Activated naive CD4-positive, alpha-beta T cell treated with anti-CD3 and anti-CD28 coated beads, Interleukin-2, amount 50 U/mL, for 72 hours (primary cell): ENCODE results near the gene TP53RK. TPM values are rescaled to one million over a fixed set of nuclear protein-coding genes. Genes with fewer than 3 reads are reported as not detected.

ENCODE experiments used
- ATAC-seq, 2 donors: fragments of 150-1000 bp; cut with Tn5 transposase; 2 replicates each; pipeline ENCODE4 v1.10.0; 2021; ENCODE audit warnings: mild to moderate bottlenecking in 2 of 2, moderate library complexity in 2 of 2
- DNase-seq, 2 donors: peaks; one replicate each; pipeline ENCODE4 v3.0.0; 2021 to 2022; ENCODE audit warnings: low spot score in 2 of 2
- H3K27ac Mint-ChIP-seq, 2 donors: one replicate each; pipeline ENCODE4 v1.8.0; 2022; ENCODE audit warnings: mild to moderate bottlenecking in 2 of 2, mixed read lengths in 2 of 2
- H3K36me3 Mint-ChIP-seq, 2 donors: one replicate each; pipeline ENCODE4 v1.8.0; 2022; ENCODE audit warnings: mixed read lengths in 2 of 2
- H3K9me3 Mint-ChIP-seq, 2 donors: one replicate each; pipeline ENCODE4 v1.8.0; 2022; ENCODE audit warnings: mixed read lengths in 2 of 2
- total RNA-seq, 2 donors: library from RNA; stranded (reverse); gene quantifications; one replicate each; pipeline ENCODE4 v1.2.3, GENCODE V29; 2022

TP53RK gene
- total RNA-seq, 2 donors from 2014 or later = 7.1 to 10.7 TPM

DNA sequence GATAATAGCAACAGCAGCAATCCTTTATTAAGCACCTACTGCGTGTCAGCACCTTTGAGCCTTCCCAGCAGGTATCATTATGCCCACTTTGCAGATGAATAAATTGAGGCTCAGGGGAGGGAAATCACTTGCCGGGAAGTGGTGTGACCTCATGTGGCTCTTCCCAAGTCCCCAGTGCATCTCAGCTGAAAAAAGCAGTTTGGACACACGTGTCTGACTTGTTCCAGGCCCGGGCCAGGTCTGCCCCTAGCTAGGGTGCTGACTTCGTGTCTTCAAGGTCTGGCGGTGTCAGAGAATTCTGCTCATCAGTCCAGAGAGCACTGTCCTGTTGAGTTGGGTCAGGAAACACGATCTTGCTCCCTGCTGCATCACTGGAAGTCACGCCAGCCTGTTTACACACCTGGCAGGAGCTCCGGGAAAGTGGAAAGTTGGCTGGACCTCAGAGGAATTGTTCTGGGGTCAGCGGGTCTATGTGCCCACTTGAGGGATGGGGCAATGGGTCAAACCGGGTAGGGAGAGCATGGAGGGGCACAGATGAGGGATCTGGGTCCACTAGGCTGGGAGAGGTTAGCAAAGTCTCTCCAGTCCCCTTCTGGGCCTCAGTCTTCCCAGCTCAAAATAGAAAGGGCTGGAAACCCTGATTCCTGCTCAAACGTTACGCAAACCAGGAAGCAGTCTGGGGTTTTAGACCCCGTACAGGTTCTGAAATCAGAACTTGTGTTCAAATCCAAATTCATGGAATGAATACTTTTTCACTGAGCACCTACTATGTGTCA lies 48.5 kb downstream of the TP53RK start:
- no peak overlapping the region for H3K27ac Mint-ChIP-seq
- ATAC-seq = no peak
- no peaks in the 10 kb centered on the region for H3K9me3 Mint-ChIP-seq
- no peaks in the 10 kb centered on the region for H3K36me3 Mint-ChIP-seq
- DNase-seq = no peak

DNA sequence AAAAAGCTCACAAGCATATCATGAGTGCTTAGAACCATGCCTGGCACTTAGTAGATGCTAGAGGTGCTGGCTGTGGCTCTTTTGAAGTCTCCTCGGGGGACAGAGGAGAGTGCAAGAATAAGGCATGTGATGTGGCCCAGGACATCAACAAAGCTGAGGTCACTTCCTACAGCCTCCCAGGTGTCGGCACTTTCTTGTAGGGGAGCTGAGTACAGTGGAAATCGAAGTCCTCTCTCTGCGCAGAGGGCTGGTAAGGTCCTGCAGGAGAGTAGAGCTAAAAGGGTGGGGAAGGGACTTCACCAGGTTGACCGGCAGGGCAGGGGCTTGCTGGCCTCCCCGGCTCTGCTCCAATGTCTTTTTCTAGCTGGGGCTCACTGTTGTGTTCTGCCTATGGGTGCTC lies 49.2 kb downstream of the TP53RK start:
- no peak for ATAC-seq
- peaks cover 0 to under 1% of the 10 kb centered on the region in 2 donors for H3K9me3 Mint-ChIP-seq
- H3K36me3 Mint-ChIP-seq = no peaks in the 10 kb centered on the region
- no peak for DNase-seq
- H3K27ac Mint-ChIP-seq = no peak overlapping the region

DNA sequence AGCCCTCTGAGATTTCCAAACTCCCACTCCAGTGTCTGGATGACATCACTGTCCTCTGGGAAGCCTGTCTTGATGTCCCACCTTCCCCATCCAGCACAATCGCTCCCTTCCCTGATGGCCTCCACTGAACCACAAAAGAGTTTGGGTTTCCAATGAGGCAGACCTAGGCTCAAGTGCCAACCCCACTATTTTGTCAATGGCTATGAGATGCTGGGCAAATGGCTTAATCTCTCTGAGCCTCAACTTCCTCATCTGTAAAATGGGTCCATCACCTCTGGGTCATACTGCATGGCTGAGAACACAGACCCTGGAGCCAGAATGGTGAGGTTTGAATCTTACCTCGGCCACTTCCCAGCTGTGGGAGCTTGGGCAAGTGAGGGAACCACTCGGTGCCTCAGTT lies 49.7 kb downstream of the TP53RK start:
- Mint-ChIP-seq H3K27ac (no peak overlapping the region), H3K36me3 (no peaks in the 10 kb centered on the region), H3K9me3 (peaks cover 0 to 4% of the 10 kb centered on the region in 2 donors)
- DNase-seq = no peak
- no peak for ATAC-seq

DNA sequence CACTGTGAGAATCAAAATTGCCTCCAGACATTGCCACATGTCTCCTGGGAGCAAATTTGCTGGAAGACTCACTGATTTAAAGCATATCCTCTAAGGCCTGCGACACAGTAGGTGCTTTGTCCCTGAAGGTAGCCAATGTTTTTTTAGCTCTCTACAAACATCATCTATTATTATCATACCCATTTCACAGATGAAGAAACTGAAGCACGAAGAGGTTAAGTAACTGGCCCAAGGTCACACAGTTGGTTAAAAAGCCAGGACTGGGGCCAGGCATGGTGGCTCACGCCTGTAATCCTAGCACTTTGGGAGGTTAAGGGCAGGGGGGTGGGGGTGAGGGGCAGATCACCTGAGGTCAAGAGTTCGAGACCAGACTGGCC lies 50.4 kb downstream of the TP53RK start:
- DNase-seq (no peak), ATAC-seq (no peak)
- Mint-ChIP-seq H3K27ac (no peak overlapping the region), H3K36me3 (no peaks in the 10 kb centered on the region), H3K9me3 (peaks cover 0 to 4% of the 10 kb centered on the region in 2 donors)

DNA sequence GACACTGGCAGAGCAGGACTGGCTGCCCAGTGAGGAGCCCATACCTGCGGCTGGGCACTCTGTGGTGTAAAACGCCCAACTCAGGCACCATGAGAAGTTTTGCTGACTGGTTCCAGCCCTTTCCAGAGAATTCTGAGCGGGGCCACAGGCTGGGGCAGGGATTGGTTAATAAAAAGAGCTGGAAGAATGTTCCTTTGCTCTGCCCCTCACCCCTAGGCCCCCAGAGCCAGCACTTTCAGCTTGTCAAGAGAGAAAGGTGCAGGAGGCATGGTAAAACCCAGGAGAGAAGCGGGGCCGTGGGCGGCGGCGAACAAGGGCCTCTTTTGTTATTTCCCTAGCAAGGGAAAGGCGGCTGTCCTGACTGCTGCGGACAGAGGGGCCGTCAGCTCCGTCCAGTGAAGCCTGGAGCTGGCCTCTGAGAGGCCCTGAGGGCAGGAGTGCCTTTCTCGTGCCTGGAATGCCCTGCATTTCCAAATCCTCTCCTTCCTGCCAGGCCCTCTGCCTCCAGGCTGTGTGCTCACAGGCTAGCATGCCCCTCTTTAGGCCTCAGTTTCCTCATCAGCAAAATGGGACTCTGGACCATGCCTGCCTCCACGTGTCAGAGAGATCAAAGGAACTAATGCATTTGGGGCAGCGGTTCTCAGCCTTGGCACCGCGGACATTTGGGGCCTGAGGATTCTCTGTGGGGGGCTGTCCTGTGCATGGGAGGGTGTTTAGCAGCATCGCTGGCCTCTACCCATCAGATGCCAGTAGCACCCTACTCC lies 50.9 kb downstream of the TP53RK start:
- peaks cover 0 to 4% of the 10 kb centered on the region in 2 donors for H3K9me3 Mint-ChIP-seq
- H3K27ac Mint-ChIP-seq = no peak overlapping the region
- no peak for ATAC-seq
- H3K36me3 Mint-ChIP-seq = no peaks in the 10 kb centered on the region
- no peak for DNase-seq

DNA sequence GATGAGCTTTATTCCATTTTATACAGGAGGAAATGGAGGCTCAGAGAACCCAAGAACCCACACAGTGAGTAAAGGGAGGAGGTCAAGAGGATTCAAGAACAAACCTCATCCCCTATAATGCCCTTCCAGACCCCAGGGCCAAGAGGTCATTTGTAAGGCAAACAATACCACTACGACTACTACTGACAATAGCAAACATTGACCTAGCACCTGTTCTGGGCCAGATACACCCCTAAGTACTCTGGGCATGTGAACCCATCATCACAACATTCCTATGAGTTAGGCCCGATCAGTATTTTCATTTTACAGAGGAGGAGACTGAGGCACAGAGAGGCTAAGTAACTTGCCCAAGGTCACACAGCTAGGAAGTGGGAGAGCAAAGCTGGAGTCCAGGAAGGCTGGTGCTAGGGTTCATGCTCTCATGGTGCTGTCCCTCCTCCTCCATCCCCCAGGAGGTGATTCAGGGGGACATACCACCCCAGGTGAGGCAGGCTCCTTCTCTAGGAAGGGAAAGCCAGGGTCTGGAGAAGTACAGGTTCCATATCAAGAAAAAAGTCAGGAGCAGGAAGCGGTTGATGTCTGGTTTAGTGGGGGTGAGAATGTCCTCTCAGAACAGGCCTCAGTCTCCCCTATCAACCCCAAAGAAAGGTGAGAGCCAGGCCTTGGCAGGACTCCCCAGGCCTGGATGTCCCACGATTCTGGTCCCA lies 51.7 kb downstream of the TP53RK start:
- Mint-ChIP-seq H3K36me3 (no peaks in the 10 kb centered on the region), H3K27ac (peak overlapping the region in 1 of 2 donors; percentile 56), H3K9me3 (peaks cover 0 to 4% of the 10 kb centered on the region in 2 donors)
- no peak for ATAC-seq
- DNase-seq = no peak

DNA sequence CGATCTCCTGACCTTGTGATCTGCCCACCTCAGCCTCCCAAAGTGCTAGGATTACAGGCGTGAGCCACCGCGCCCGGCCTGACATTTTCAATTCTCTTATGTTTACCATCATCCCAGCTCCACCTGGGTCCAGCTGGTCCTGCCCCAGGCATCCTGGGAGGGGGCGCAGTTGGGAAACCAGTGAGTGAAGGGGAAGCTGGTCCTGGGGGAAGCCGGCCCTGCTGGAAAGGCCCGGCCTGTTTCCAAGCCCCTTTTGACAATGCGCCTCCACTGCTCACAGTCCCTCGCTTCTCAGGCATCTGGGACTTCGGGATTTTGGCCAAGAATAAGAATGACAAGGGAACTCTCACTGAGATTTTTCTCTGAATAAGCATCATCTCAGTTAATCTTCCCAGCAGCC lies 52.2 kb downstream of the TP53RK start:
- no peaks in the 10 kb centered on the region for H3K36me3 Mint-ChIP-seq
- peak overlapping the region in 1 of 2 donors; percentile 56 for H3K27ac Mint-ChIP-seq
- DNase-seq (no peak), ATAC-seq (no peak)
- peaks cover 0 to 4% of the 10 kb centered on the region in 2 donors for H3K9me3 Mint-ChIP-seq

DNA sequence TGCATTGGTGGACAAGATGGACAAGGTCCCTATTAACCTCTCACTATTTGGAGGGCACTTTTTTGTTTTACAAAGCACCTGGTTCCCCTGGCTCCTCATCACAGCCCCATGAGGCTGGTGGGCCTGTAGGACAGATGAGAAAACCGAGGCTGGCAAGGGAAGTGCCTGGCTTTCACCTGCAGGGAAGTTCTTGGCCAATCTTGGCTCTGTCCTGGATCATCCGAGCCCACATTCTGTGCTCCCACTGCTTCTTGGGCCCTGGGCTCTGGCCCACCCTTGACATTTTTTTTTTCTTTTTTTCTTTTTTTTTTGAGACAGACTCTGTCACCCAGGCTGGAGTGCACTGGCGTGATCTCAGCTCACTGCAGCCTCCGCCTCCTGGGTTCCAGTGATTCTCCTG lies 52.7 kb downstream of the TP53RK start:
- H3K27ac Mint-ChIP-seq = no peak overlapping the region
- ATAC-seq (no peak), DNase-seq (no peak)
- no peaks in the 10 kb centered on the region for H3K36me3 Mint-ChIP-seq
- peaks cover 0 to 4% of the 10 kb centered on the region in 2 donors for H3K9me3 Mint-ChIP-seq

DNA sequence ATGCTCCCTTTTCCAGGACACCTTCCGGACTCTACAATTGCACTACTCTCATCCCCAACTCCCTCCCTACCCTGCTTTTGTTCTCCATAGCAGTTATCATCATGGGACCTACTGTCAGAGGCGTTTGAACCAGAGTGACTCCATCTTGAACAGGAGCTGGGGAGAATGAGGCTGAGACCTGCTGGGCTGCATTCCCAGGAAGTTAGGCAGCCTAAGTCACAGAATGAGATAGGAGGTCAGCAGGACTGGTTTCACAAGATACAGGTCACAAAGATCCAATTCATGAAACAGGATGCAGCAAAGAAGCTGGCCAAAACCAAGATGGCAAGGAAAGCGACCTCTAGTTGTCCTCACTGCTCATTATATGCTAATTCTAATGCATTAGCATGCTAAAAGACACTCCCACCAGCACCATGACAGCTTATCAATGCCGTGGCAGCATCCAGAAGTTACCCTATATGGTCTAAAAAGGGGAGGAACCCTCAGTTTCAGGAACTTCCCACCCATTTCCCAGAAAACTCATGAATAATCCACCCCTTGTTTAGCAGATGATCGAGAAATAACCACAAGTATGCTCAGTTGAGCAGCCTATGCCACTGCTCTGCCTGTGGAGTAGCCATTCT lies 53.6 kb downstream of the TP53RK start:
- Mint-ChIP-seq H3K27ac (no peak overlapping the region), H3K9me3 (peaks cover 0 to 4% of the 10 kb centered on the region in 2 donors), H3K36me3 (peaks cover 0 to under 1% of the 10 kb centered on the region in 2 donors)
- ATAC-seq (no peak), DNase-seq (no peak)

DNA sequence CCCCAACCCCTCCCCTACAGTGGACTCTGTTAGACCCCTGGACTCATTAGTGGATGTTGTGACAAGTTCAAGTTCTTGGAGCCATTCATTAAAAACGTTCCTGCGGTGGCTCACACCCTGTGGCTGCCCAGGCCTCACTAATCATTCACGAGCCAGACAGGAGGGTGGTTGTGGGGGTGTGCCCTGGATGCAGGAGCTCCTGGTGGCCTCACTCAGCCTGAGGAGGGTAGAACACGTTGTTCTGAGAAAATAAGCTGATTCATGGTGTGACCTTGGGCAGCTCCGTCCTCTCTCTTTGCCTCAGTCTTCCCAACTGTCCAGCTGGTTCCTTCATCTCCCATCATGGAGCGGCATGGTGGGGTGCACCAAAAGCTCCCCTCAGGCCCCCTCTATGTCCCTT lies 54.7 kb downstream of the TP53RK start:
- Mint-ChIP-seq H3K27ac (no peak overlapping the region), H3K36me3 (peaks cover 0 to 11% of the 10 kb centered on the region in 2 donors)
- no peak for DNase-seq

More for the DNA sequence above, 54.7 kb downstream of the TP53RK start:
- ATAC-seq = no peak
- H3K9me3 Mint-ChIP-seq = peaks cover 4% of the 10 kb centered on the region in 2 donors

Other genes starting within 250 kb of the TP53RK start
- 1 to 10 TPM; 1.6 to 5.8 TPM for gene ZNF334, start 175.9 kb downstream of the TP53RK start, total RNA-seq
- under 1 TPM in 1 of 2 donors, not detected in 1; 0.19 TPM for gene OCSTAMP, start 138.8 kb downstream of the TP53RK start, total RNA-seq
- gene SLC13A3, start 38.0 kb downstream of the TP53RK start, total RNA-seq = not detected
- under 1 TPM in 1 of 2 donors, not detected in 1; 0.06 TPM for gene SLC2A10, start 20.2 kb upstream of the TP53RK start, total RNA-seq
- not detected for gene EYA2, start 205.4 kb upstream of the TP53RK start, total RNA-seq